Liver (tissue), 2 donors: Measurements from ENCODE around the gene PCDH15.

Source experiments
- CTCF ChIP-seq: fragments of 150-350 bp; IDR thresholded peaks from 2 replicates; pipeline ENCODE4 v1.5.1; 2017; ENCODE audit warnings: improper control_type of control experiment, low read depth, low read length; ENCODE audit not compliant: missing input control
- FOXA1 ChIP-seq: IDR thresholded peaks from 2 replicates; pipeline ENCODE4 v1.6.1; 2016; ENCODE audit warnings: antibody characterized with exemption
- donor health status: healthy.

GRCh38 chr10:53978301-53978700, 822.7 kb downstream of the PCDH15 start:
- TF ChIP-seq FOXA1 (no peak), CTCF (no peak)
